Hindlimb muscle (tissue), 1 donor: ENCODE data around the gene ITGB4. TPM values are rescaled to one million over a fixed set of nuclear protein-coding genes. Genes with fewer than 3 reads are reported as not detected.
"Not testable (repeated sequence)": the region's sequence is repeated elsewhere in the genome, so short reads cannot be mapped to it uniquely, and the experiment has no call there.

Experiments used
- DNase-seq: peaks from one replicate; pipeline ENCODE4 v3.0.0-alpha.2; 2013
- polyA plus RNA-seq: library from polyadenylated mRNA; unstranded; fragments of 120-200 nt; gene quantifications from one replicate; pipeline ENCODE4 v1.2.1, GENCODE V29; 2013; ENCODE audit not compliant: insufficient read length

Gene ITGB4
- polyA plus RNA-seq, 1 donor, result 7.6 TPM

GRCh38 chr17:75754378-75755204 lies 33.3 kb downstream of the ITGB4 start:
- DNase-seq, result no peak

GRCh38 chr17:75755205-75755901 lies 34.1 kb downstream of the ITGB4 start:
- no peak for DNase-seq

GRCh38 chr17:75755990-75756389 lies 34.7 kb downstream of the ITGB4 start:
- DNase-seq, result no peak

GRCh38 chr17:75756451-75757085 lies 35.3 kb downstream of the ITGB4 start:
- no peak for DNase-seq

GRCh38 chr17:75757086-75757681 lies 35.9 kb downstream of the ITGB4 start:
- no peak for DNase-seq

- DNase-seq, result no peak
Measured at GRCh38 chr17:75758131-75758905, 37.1 kb downstream of the ITGB4 start.

- no peak for DNase-seq
Measured at GRCh38 chr17:75759457-75759856, 38.2 kb downstream of the ITGB4 start.

- not testable (repeated sequence) for DNase-seq
Measured at GRCh38 chr17:75759978-75760640, 38.9 kb downstream of the ITGB4 start.

GRCh38 chr17:75762513-75763268 lies 41.4 kb downstream of the ITGB4 start:
- DNase-seq, result no peak

GRCh38 chr17:75763269-75763607 lies 42.0 kb downstream of the ITGB4 start:
- DNase-seq, result no peak

- no peak for DNase-seq
Measured at GRCh38 chr17:75763613-75764416, 42.6 kb downstream of the ITGB4 start.

- no peak for DNase-seq
Measured at GRCh38 chr17:75764417-75764710, 43.1 kb downstream of the ITGB4 start.

- DNase-seq, result peak; percentile 82
Measured at GRCh38 chr17:75764711-75765421, 43.6 kb downstream of the ITGB4 start, which contains the start of gene GALK1. Gene GALK1, minus strand, starts transcription at chr17:75765192. Its CDS starts 56 bp downstream, at chr17:75765136.

GRCh38 chr17:75765981-75766380 lies 44.7 kb downstream of the ITGB4 start:
- no peak for DNase-seq

- DNase-seq, result no peak
Measured at GRCh38 chr17:75767881-75768280, 46.6 kb downstream of the ITGB4 start.

- DNase-seq, result no peak
Measured at GRCh38 chr17:75769536-75769935, 48.3 kb downstream of the ITGB4 start.

- DNase-seq, result no peak
Measured at GRCh38 chr17:75771334-75772281, 50.3 kb downstream of the ITGB4 start.

GRCh38 chr17:75773121-75773807 lies 52.0 kb downstream of the ITGB4 start:
- DNase-seq, result no peak
